ENCODE data around the gene DTX1. TPM values are rescaled to one million over a fixed set of nuclear protein-coding genes. Genes with fewer than 3 reads are reported as not detected.

DTX1 gene
- total and polyA plus RNA-seq, 3 donors from 2014 or later = 15.0 to 26.9 (median 22.8) TPM

DNA sequence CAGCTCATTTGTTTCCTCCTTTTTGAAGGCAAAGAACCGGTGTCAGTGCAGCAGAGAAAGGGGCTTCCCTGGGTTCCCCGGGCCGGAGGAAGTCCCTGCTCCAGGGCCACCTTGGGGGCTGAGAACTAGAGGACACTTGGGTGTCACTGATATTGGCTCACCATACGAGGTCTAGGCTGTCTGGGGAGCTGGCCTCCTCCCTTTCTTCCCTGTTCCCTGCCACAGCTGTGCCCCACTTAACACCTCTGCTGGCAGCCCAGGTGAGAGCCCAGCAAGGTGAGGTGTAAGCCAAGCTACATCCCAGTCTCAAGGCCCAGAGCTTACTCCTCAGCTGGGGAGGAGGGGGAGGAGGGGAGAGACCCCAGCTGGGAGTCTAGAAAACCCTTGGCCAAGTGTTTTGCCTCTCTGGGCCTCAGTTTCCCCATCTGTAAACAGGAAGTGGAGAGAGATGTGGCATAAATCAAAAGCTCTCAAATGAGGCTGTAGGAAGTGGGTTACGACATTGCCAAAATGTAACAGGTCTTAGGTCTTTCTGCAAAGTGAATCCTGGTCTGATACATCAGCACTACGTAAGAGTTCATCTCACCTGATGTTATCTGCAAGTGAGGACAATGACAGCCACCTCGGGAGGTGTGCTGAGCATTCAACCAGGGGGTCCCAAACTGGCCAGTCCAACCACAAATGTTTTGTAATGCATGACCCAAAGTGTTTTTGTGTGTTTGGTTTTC lies 53.5 kb downstream of the DTX1 start:
- no peaks in the 10 kb centered on the region for H3K4me1 ChIP-seq
- intact Hi-C loops (cut with DNase I; ENCODE audit: low total_unique reads) = no loop called here
- H3K9me3 ChIP-seq = no peaks in the 10 kb centered on the region
- H3K36me3 ChIP-seq (ENCODE audit: low read depth, missing control alignments) = no peaks in the 10 kb centered on the region
- H3K4me3 ChIP-seq = no peak overlapping the region
- no peak for DNase-seq
- WGBS, 2 donors = 78 to 85% methylated on average over 7 of the region's 7 CpGs
- H3K27me3 ChIP-seq = no peaks in the 10 kb centered on the region
- no peak overlapping the region for H3K27ac ChIP-seq
- TF ChIP-seq, protein P1, sequence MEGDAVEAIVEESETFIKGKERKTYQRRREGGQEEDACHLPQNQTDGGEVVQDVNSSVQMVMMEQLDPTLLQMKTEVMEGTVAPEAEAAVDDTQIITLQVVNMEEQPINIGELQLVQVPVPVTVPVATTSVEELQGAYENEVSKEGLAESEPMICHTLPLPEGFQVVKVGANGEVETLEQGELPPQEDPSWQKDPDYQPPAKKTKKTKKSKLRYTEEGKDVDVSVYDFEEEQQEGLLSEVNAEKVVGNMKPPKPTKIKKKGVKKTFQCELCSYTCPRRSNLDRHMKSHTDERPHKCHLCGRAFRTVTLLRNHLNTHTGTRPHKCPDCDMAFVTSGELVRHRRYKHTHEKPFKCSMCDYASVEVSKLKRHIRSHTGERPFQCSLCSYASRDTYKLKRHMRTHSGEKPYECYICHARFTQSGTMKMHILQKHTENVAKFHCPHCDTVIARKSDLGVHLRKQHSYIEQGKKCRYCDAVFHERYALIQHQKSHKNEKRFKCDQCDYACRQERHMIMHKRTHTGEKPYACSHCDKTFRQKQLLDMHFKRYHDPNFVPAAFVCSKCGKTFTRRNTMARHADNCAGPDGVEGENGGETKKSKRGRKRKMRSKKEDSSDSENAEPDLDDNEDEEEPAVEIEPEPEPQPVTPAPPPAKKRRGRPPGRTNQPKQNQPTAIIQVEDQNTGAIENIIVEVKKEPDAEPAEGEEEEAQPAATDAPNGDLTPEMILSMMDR (IDR thresholded peaks at IDR 0.05) = no peak
- no peak for TF ChIP-seq POLR2A (IDR thresholded peaks at IDR 0.05)

DNA sequence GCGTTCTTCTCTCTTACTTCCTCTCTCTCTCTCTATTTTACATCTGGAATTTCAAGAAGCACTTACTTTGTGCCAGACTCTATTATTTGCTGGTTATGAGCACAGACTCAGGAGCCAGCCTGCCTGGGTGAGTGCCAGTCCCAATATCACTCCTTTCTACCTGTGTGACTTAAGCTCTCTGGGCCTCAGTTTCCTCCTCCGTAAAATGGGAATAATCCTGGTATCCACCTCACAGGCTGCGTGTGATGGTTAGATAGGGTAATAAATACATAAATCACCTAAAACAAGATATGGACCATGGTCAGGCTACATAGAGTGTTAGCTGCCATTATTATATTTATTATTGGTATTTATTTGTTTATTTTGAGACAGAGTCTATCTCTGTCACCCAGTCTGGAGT lies 54.7 kb downstream of the DTX1 start:
- intact Hi-C loops (cut with DNase I; ENCODE audit: low total_unique reads) = no loop called here
- 86 to 88% methylated on average over 3 of the region's 3 CpGs for WGBS, 2 donors
- H3K4me1 ChIP-seq = no peaks in the 10 kb centered on the region

GRCh38 chr12:113112043-113112899 lies 55.7 kb downstream of the DTX1 start:
- Histone ChIP-seq H3K27me3 (no peaks in the 10 kb centered on the region), H3K4me1 (no peaks in the 10 kb centered on the region), H3K9me3 (no peaks in the 10 kb centered on the region), H3K36me3 (ENCODE audit: low read depth, missing control alignments) (no peaks in the 10 kb centered on the region), H3K4me3 (no peak overlapping the region), H3K27ac (no peak overlapping the region)
- intact Hi-C loops (cut with DNase I; ENCODE audit: low total_unique reads) = no loop called here
- no peak for DNase-seq
- 61 to 65% methylated on average over 20 to 39 of the region's 39 CpGs for WGBS, 2 donors
- TF ChIP-seq POLR2A (IDR thresholded peaks at IDR 0.05) = no peak
- TF ChIP-seq, protein P1 (IDR thresholded peaks at IDR 0.05) = no peak

More for the DNA sequence above, 54.7 kb downstream of the DTX1 start:
- no peak for DNase-seq
- TF ChIP-seq, protein P1 (IDR thresholded peaks at IDR 0.05) = no peak
- TF ChIP-seq POLR2A (IDR thresholded peaks at IDR 0.05) = no peak
- Histone ChIP-seq H3K4me3 (no peak overlapping the region), H3K27ac (no peak overlapping the region), H3K36me3 (ENCODE audit: low read depth, missing control alignments) (no peaks in the 10 kb centered on the region), H3K9me3 (no peaks in the 10 kb centered on the region), H3K27me3 (no peaks in the 10 kb centered on the region)

- intact Hi-C loops (cut with DNase I; ENCODE audit: low total_unique reads) = no loop called here
- H3K4me1 ChIP-seq = no peaks in the 10 kb centered on the region
- H3K27ac ChIP-seq = no peak overlapping the region
- H3K27me3 ChIP-seq = no peaks in the 10 kb centered on the region
- H3K4me3 ChIP-seq = no peak overlapping the region
- H3K36me3 ChIP-seq (ENCODE audit: low read depth, missing control alignments) = no peaks in the 10 kb centered on the region
- no peak for DNase-seq
- H3K9me3 ChIP-seq = no peaks in the 10 kb centered on the region
- TF ChIP-seq, protein P1 (IDR thresholded peaks at IDR 0.05) = no peak
- TF ChIP-seq POLR2A (IDR thresholded peaks at IDR 0.05) = no peak
- 75 to 88% methylated on average over 2 of the region's 2 CpGs for whole genome bisulfite sequencing, 2 donors
Measured at GRCh38 chr12:113113397-113113796, 56.9 kb downstream of the DTX1 start.
